Activated CD4-positive, alpha-beta memory T cell treated with anti-CD3 and anti-CD28 coated beads, Interleukin-2, amount 10 ng/mL, durations not matched to agents 7 days and 5 days (primary cell): ENCODE measurements around the gene CDH4. TPM values are rescaled to one million over a fixed set of nuclear protein-coding genes. Genes with fewer than 3 reads are reported as not detected.
"Not testable (repeated sequence)": the region's sequence is repeated elsewhere in the genome, so short reads cannot be mapped to it uniquely, and the experiment has no call there.

Source experiments
- CTCF ChIA-PET: fragments of 350-600 bp; sonication (Branson Sonifier 250); formaldehyde crosslinking; loops from one replicate; lab custom pipeline; 2021; ENCODE audit warnings: antibody characterized with exemption, inconsistent platforms; lab: Charles Lee
- POLR2A ChIA-PET: fragments of 350-600 bp; sonication (Branson Sonifier 250); formaldehyde crosslinking; loops from one replicate; lab custom pipeline; 2021; ENCODE audit warnings: antibody characterized with exemption; lab: Charles Lee
- DNase-seq: peaks from one replicate; pipeline ENCODE4 v3.0.0-alpha.2; 2020
- H3K27ac Mint-ChIP-seq: one replicate; pipeline ENCODE4 v1.8.0; 2021; ENCODE audit warnings: mild to moderate bottlenecking, mixed read lengths
- H3K27me3 Mint-ChIP-seq: one replicate; pipeline ENCODE4 v1.8.0; 2021; ENCODE audit warnings: mixed read lengths
- H3K36me3 Mint-ChIP-seq: one replicate; pipeline ENCODE4 v1.8.0; 2021; ENCODE audit warnings: low read depth, mixed read lengths
- H3K4me1 Mint-ChIP-seq: one replicate; pipeline ENCODE4 v1.8.0; 2021; ENCODE audit warnings: mixed read lengths
- H3K4me3 Mint-ChIP-seq: one replicate; pipeline ENCODE4 v1.8.0; 2021; ENCODE audit warnings: mild to moderate bottlenecking, mixed read lengths
- H3K9me3 Mint-ChIP-seq: one replicate; pipeline ENCODE4 v1.8.0; 2021; ENCODE audit warnings: mixed read lengths
- total RNA-seq, 2 experiments: library from RNA; stranded (reverse); gene quantifications; one replicate each; pipeline ENCODE4 v1.2.3, GENCODE V29; 2021

CDH4 gene
- total RNA-seq, 2 experiments from 2014 or later = 0.15 to 0.20 TPM

DNA sequence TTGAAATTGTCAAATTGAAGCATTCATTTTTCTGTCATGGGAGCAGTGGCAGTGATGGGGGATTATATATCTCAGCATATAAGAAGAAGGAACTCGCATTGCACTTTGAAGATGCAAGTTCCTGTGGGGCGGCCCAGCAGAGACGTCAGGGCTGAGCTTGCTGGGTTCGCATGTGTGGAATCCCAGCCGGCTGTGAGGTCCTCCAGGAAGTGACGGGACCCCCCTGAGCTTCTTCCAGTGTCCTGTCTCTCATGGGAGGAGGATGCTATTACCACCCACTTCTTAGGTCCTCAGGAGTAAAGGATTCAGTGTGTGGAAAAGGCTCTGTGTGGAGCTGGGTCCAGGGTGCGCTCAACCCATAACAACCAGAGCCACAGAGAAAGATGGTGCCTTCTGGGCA lies 201.2 kb downstream of the CDH4 start:
- Mint-ChIP-seq H3K27ac (no peak overlapping the region), H3K4me1 (no peaks in the 10 kb centered on the region), H3K9me3 (peaks cover 4% of the 10 kb centered on the region), H3K27me3 (no peaks in the 10 kb centered on the region), H3K36me3 (no peaks in the 10 kb centered on the region), H3K4me3 (no peak overlapping the region)
- POLR2A ChIA-PET = no interaction called here
- CTCF ChIA-PET = no interaction called here
- no peak for DNase-seq

- H3K27me3 Mint-ChIP-seq, H3K9me3 Mint-ChIP-seq, H3K4me1 Mint-ChIP-seq, H3K4me3 Mint-ChIP-seq, H3K27ac Mint-ChIP-seq, DNase-seq, POLR2A ChIA-PET, H3K36me3 Mint-ChIP-seq, CTCF ChIA-PET: not testable (repeated sequence)
Measured at GRCh38 chr20:61453623-61454022, 201.6 kb downstream of the CDH4 start.

DNA sequence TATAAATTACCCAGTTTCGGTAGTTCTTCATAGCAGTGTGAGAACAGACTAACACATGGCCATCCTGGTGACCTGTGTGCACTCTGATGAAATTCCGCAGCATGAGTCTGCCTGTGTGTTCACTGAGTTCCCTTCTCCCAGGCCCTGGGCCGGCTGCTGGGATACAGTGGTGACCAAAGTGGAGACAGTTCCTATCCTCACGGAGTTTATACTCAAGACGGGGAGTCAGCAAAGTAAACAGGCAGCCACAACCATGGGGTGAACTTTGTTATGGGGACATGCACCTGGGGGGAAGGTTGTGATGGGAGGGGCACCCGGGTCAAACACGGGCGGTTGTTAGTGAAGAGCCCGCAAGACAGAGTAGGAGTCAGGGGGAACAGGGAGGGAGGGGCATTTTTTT lies 202.0 kb downstream of the CDH4 start:
- CTCF ChIA-PET = no interaction called here
- H3K36me3 Mint-ChIP-seq = no peaks in the 10 kb centered on the region
- H3K4me1 Mint-ChIP-seq = no peaks in the 10 kb centered on the region
- no peak for DNase-seq
- no peaks in the 10 kb centered on the region for H3K27me3 Mint-ChIP-seq
- H3K9me3 Mint-ChIP-seq = peaks cover 4% of the 10 kb centered on the region
- H3K27ac Mint-ChIP-seq = no peak overlapping the region
- no peak overlapping the region for H3K4me3 Mint-ChIP-seq
- POLR2A ChIA-PET = no interaction called here

GRCh38 chr20:61455508-61456215 lies 203.6 kb downstream of the CDH4 start:
- H3K9me3 Mint-ChIP-seq = peaks cover 4% of the 10 kb centered on the region
- H3K27me3 Mint-ChIP-seq = no peaks in the 10 kb centered on the region
- no peak overlapping the region for H3K27ac Mint-ChIP-seq
- no peak overlapping the region for H3K4me3 Mint-ChIP-seq
- H3K36me3 Mint-ChIP-seq = no peaks in the 10 kb centered on the region
- POLR2A ChIA-PET = no interaction called here
- no peaks in the 10 kb centered on the region for H3K4me1 Mint-ChIP-seq
- no peak for DNase-seq
- CTCF ChIA-PET = no interaction called here

DNA sequence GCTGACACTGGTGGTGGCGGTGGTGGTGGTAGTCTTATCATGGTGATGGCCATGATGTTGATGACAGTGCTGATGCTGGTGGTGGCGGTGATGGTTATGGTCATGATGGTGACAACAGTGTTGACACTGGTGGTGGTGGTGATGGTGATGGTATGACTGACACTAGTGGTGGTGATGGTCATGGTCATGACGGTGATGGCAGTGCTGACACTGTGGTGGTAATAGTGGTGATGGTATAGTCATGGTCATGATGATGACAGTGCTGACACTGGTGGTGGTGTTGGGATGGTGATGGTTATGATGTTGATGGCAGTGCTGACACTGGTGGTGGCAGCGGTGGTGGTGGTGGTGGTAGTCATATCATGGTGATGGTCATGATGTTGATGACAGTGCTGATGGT lies 205.7 kb downstream of the CDH4 start:
- no peaks in the 10 kb centered on the region for H3K4me1 Mint-ChIP-seq
- H3K27ac Mint-ChIP-seq = no peak overlapping the region
- H3K36me3 Mint-ChIP-seq = no peaks in the 10 kb centered on the region
- POLR2A ChIA-PET = no interaction called here
- peaks cover 4% of the 10 kb centered on the region for H3K9me3 Mint-ChIP-seq
- CTCF ChIA-PET = no interaction called here
- no peak overlapping the region for H3K4me3 Mint-ChIP-seq
- no peaks in the 10 kb centered on the region for H3K27me3 Mint-ChIP-seq
- no peak for DNase-seq

- ChIA-PET POLR2A (no interaction called here), CTCF (no interaction called here)
- Mint-ChIP-seq H3K27ac (no peak overlapping the region), H3K27me3 (no peaks in the 10 kb centered on the region), H3K36me3 (no peaks in the 10 kb centered on the region), H3K9me3 (peaks cover 4% of the 10 kb centered on the region), H3K4me3 (no peak overlapping the region), H3K4me1 (no peaks in the 10 kb centered on the region)
- no peak for DNase-seq
Measured at GRCh38 chr20:61458146-61458746, 206.2 kb downstream of the CDH4 start.

DNA sequence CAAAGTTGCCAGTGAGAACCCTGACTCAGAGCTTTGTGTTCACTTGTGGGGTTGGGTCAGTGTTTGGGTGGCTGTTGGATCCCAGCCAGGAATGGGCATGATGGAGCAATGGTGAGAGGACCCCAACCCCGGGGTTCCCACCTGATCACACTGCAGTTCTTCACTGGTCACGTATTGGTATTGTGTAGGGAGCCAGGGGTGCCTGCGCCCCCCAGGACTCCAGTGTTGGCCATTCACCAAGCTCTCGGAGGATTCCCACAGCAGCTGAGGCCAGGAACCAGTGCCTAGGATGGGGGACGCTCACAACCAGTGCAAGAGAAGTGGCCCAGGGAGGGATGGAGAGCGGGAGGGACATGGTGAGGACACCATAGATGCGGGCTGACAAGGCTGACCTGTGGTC lies 207.2 kb downstream of the CDH4 start:
- POLR2A ChIA-PET = no interaction called here
- CTCF ChIA-PET = no interaction called here
- DNase-seq = no peak
- Mint-ChIP-seq H3K9me3 (peaks cover 4% of the 10 kb centered on the region), H3K27me3 (no peaks in the 10 kb centered on the region), H3K36me3 (no peaks in the 10 kb centered on the region), H3K27ac (no peak overlapping the region), H3K4me1 (no peaks in the 10 kb centered on the region), H3K4me3 (no peak overlapping the region)

DNA sequence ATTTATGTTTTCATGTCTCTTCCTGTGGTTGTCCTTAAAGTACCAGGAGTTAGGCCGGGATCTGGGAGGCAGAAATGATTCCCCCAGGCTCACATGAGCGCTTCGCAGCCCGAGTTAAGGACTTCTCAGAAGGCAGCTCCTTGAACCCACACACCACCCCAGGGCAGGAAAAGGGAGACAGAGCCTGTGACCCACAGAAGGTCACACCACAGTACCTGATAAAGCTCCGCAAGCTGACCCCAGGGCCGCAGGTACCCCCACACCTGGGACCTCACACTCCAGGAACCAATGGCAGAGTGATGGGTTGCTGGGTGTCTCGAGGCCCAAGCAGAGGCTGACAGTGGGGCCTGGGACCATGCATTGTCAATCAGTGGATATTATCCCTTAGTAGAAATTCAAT lies 207.6 kb downstream of the CDH4 start:
- Mint-ChIP-seq H3K4me3 (no peak overlapping the region), H3K27me3 (no peaks in the 10 kb centered on the region), H3K27ac (no peak overlapping the region), H3K36me3 (no peaks in the 10 kb centered on the region), H3K4me1 (no peaks in the 10 kb centered on the region), H3K9me3 (peaks cover 4% of the 10 kb centered on the region)
- ChIA-PET CTCF (no interaction called here), POLR2A (no interaction called here)
- DNase-seq = no peak

DNA sequence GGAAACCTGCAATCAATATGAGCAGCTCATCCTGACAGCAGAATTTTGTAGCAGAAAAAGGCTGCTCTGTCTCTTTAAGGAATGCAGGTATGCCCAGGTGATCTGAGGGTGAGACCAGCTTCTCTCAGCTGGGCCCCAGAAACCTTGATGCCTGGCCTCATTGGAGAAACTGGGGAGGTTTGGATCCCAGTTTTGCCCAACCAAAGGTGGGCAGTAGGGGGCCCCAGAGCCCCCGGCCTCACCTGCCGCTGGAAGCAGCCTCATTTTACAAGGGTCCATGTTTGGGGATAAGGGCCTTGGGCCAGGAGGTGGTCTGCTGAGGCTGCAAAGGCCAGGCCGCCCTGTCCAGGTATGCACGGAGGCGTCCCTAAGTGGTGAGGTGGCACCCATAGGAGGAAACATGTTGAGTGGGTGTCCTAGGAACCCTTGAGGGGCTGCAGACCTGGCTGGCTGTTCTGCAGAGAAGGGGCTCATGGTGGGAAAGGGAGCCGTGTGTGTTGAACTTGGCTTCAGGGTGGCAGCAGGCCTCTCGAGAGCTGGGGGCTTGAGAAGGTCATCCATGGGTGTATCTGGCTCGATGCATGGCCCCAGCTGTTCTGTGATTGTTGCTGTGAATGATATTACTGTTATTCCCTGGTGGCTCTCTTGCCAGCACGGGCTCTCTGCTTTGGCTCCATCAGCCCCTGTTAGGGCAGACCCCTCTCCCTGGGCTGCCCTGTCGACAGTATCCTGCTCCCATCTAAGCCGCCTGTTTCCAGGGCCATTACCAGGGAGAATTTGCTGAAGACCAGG lies 208.4 kb downstream of the CDH4 start:
- Mint-ChIP-seq H3K4me1 (no peaks in the 10 kb centered on the region), H3K36me3 (no peaks in the 10 kb centered on the region), H3K27ac (no peak overlapping the region), H3K4me3 (no peak overlapping the region), H3K27me3 (no peaks in the 10 kb centered on the region), H3K9me3 (peaks cover 4% of the 10 kb centered on the region)
- POLR2A ChIA-PET = no interaction called here
- CTCF ChIA-PET = no interaction called here
- DNase-seq = no peak

DNA sequence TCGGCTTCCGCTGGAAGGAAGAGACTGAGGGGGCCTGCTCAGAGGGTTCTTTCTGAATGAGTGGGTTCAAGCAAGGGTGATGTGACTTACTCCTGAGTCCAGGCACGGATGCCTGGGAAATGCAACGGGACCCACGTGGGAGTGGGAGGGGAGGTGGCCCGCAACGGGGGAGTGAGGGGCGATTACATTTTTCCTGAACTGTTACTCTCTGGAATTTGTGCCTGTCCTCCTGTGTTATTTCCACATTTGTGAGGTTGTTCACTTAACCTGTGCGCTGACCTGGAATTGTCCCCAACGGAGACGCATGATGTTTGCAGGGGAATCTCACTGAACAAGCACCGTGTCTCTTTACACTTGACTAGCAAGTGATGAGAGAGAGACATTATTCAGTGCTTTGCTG lies 209.4 kb downstream of the CDH4 start:
- Mint-ChIP-seq H3K27me3 (no peaks in the 10 kb centered on the region), H3K27ac (no peak overlapping the region), H3K4me1 (no peaks in the 10 kb centered on the region), H3K4me3 (no peak overlapping the region), H3K36me3 (no peaks in the 10 kb centered on the region), H3K9me3 (no peaks in the 10 kb centered on the region)
- CTCF ChIA-PET = no interaction called here
- DNase-seq = no peak
- POLR2A ChIA-PET = no interaction called here

DNA sequence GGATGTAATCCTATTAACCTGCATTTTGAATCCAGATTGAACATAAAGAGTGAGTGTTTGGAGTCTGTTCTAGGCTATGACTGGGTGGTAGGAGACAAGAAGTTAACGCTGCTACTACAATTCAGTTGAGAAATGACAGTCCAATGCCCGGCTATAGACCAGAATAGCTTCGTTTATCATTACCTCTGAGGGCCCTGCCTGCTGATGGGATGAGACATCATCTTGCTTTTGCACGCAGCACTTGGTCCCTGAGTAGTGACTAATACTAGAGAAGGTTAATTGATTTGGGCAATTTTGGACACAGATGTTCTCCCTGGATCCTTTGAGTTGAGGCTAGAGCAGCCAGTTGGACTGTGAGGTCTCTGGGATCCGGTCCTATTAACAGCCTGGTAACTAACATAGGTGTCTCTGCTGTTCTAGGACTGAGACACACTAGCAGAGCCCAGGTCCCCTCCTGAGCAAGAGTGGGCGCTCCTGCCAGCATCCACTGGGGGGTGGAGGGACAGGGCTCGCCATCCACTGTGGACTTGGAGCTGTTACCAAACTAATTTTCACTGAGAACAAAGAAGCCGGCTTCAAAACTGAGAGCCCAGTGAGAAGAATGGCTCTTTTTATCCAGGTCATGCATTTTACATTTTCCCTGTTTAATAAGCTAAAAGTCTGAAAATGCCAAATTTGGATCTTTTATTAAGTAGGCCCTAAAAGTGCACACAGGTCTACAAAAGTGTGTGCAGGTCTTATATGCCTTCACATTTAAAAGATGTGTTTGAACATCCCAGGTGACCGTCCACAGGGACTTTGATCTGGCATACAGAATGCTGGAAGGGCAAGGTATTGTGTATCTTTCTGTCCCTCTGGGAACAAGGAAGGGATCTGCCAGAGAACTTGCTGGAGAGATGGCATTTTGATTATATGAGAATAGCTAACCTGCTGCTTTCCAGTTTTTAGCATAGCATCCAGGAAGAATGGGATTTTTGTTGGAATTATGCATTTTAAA lies 212.5 kb downstream of the CDH4 start:
- no peaks in the 10 kb centered on the region for H3K36me3 Mint-ChIP-seq
- CTCF ChIA-PET = no interaction called here
- no peak overlapping the region for H3K27ac Mint-ChIP-seq
- peaks cover 11% of the 10 kb centered on the region for H3K9me3 Mint-ChIP-seq
- H3K4me1 Mint-ChIP-seq = no peaks in the 10 kb centered on the region
- DNase-seq = no peak
- no peak overlapping the region for H3K4me3 Mint-ChIP-seq
- POLR2A ChIA-PET = no interaction called here
- no peaks in the 10 kb centered on the region for H3K27me3 Mint-ChIP-seq

DNA sequence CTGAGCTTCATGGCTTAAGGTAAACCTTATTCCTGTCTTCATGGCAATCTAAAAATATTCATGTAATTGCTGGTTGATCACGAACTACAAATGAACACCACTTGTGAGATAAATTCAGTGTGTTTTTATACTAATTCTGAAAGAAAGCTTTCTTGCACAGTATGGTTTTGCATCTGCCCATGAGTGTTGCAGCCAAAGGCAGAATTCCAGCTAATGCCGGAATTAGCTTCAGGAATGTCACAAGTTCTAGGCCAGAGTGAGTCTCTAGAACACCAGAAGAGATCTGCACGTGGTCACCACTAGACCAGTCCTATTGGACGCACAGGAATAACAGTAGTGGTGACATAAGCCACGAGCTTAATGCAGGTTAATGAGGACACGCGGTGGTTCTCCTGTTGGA lies 223.7 kb downstream of the CDH4 start:
- Mint-ChIP-seq H3K27ac (no peak overlapping the region), H3K9me3 (peaks cover 9% of the 10 kb centered on the region), H3K4me3 (no peak overlapping the region), H3K27me3 (peaks cover 3% of the 10 kb centered on the region), H3K4me1 (no peaks in the 10 kb centered on the region), H3K36me3 (no peaks in the 10 kb centered on the region)
- no peak for DNase-seq
- POLR2A ChIA-PET = no interaction called here
- CTCF ChIA-PET = no interaction called here

DNA sequence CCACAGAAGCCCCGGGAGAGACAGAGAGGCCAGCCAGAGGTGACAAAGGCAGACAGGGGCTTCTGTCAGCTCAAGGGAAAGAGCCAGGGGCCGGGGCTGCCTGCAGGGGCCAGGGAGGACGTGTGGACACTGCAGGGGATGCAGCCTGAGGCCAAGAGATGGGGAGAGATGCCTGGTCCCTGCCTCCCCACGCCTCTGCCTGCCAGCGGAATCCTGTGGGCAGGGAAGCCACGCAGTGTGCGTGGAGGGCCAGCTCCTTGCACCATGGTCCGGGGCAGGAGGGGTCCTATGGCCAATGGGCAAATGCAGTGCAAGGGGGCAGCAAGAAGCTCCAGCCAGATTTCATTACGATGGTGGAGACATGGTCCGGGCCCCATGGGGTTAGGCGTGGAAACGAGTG lies 224.9 kb downstream of the CDH4 start:
- peaks cover 9% of the 10 kb centered on the region for H3K9me3 Mint-ChIP-seq
- no peak overlapping the region for H3K27ac Mint-ChIP-seq
- H3K27me3 Mint-ChIP-seq = peaks cover 3% of the 10 kb centered on the region
- H3K4me1 Mint-ChIP-seq = no peaks in the 10 kb centered on the region
- no peaks in the 10 kb centered on the region for H3K36me3 Mint-ChIP-seq
- H3K4me3 Mint-ChIP-seq = no peak overlapping the region
- DNase-seq = no peak
- ChIA-PET POLR2A (no interaction called here), CTCF (no interaction called here)
